ENCODE measurements around the gene ZBBX. TPM values are rescaled to one million over a fixed set of nuclear protein-coding genes. Genes with fewer than 3 reads are reported as not detected.

ZBBX gene
- total RNA-seq, 1 experiment from 2014 or later: not detected

DNA sequence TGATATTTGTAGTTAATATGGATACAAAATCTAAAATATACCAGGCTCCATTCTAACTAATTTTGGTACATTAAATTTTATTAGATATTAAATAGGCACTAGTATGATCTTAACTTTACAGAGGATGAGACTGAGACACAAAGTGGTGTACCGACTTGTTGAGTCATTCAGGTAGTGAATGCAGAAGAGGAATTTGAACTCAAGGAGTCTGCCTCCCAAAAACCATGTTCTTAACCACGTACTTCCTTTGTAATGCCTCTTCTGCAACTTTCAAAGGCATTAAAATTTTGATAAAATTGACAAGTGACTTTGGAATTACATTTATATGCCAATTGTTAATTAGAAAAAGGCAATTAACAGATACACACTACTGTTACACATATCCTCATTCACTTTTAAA lies 61.8 kb downstream of the ZBBX start:
- no peaks in the 10 kb centered on the region for H3K4me1 ChIP-seq (ENCODE audit: insufficient read depth, low read length, poor library complexity, severe bottlenecking)
- BruUV-seq (replicated peaks): no TSS peak
- DNase-seq (ENCODE audit: low spot score): no peak
- H3K27ac ChIP-seq (ENCODE audit: low read depth, low read length, poor library complexity, severe bottlenecking): no peak overlapping the region
- TF ChIP-seq EZH2 (IDR thresholded peaks at IDR 0.05; ENCODE audit: borderline replicate concordance, low read depth, low read length, poor library complexity, severe bottlenecking) (no peak), CTCF (conservative IDR thresholded peaks at IDR 0.05; ENCODE audit: low read depth, low read length) (no peak)
- H3K36me3 ChIP-seq (ENCODE audit: insufficient read depth, low read length, poor library complexity, severe bottlenecking): no peaks in the 10 kb centered on the region
- no peak overlapping the region for H3K4me3 ChIP-seq (ENCODE audit: low read depth, low read length, poor library complexity, severe bottlenecking)
- POLR2A ChIA-PET (ENCODE audit: low non-redundant PET): no interaction called here
- CTCF ChIA-PET: no interaction called here
- intact Hi-C loops (cut with micrococcal nuclease; ENCODE audit: unreplicated experiment): no loop called here
- no peaks in the 10 kb centered on the region for H3K9me3 ChIP-seq (ENCODE audit: low read depth, low read length, poor library complexity, severe bottlenecking)
- no peaks in the 10 kb centered on the region for H3K27me3 ChIP-seq (replicated peaks; ENCODE audit: insufficient read depth, low read depth, low read length, poor library complexity)

- Histone ChIP-seq H3K27me3 (replicated peaks; ENCODE audit: insufficient read depth, low read depth, low read length, poor library complexity) (no peaks in the 10 kb centered on the region), H3K4me3 (ENCODE audit: low read depth, low read length, poor library complexity, severe bottlenecking) (no peak overlapping the region), H3K27ac (ENCODE audit: low read depth, low read length, poor library complexity, severe bottlenecking) (no peak overlapping the region), H3K4me1 (ENCODE audit: insufficient read depth, low read length, poor library complexity, severe bottlenecking) (no peaks in the 10 kb centered on the region), H3K9me3 (ENCODE audit: low read depth, low read length, poor library complexity, severe bottlenecking) (no peaks in the 10 kb centered on the region), H3K36me3 (ENCODE audit: insufficient read depth, low read length, poor library complexity, severe bottlenecking) (no peaks in the 10 kb centered on the region)
- ChIA-PET POLR2A (ENCODE audit: low non-redundant PET) (no interaction called here), CTCF (no interaction called here)
- TF ChIP-seq CTCF (conservative IDR thresholded peaks at IDR 0.05; ENCODE audit: low read depth, low read length) (no peak), EZH2 (IDR thresholded peaks at IDR 0.05; ENCODE audit: borderline replicate concordance, low read depth, low read length, poor library complexity, severe bottlenecking) (no peak)
- no TSS peak for BruUV-seq (replicated peaks)
- no peak for DNase-seq (ENCODE audit: low spot score)
- intact Hi-C loops (cut with micrococcal nuclease; ENCODE audit: unreplicated experiment): no loop called here
Measured at GRCh38 chr3:167306319-167306718, 73.8 kb downstream of the ZBBX start.

DNA sequence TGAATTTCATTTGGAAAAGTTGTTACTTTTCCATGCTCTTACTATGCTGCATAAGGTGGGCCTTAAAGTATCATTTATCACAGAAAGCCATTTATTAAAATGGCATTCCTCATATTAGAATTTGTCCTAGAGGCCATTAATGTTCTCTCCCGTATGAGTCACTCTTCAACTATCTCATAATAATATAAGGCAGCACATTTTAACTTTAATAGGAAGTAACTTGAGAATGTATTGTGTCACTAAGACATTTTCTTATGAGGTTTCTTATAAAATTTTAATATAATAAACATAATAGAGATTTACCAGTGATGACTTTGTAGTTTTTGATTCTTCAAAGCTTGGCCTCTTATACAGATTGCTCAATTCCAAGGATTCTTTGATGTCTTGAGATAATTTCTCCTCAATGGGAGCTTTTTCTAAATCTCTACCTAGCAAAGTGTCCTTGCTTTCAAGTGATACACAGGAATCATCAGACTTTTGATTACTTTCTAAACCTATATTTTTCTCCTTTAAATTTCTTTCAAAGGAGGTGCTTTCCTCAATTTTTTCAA lies 74.7 kb downstream of the ZBBX start:
- no peaks in the 10 kb centered on the region for H3K4me1 ChIP-seq (ENCODE audit: insufficient read depth, low read length, poor library complexity, severe bottlenecking)
- POLR2A ChIA-PET (ENCODE audit: low non-redundant PET): no interaction called here
- no peak overlapping the region for H3K27ac ChIP-seq (ENCODE audit: low read depth, low read length, poor library complexity, severe bottlenecking)
- TF ChIP-seq EZH2 (IDR thresholded peaks at IDR 0.05; ENCODE audit: borderline replicate concordance, low read depth, low read length, poor library complexity, severe bottlenecking) (no peak), CTCF (conservative IDR thresholded peaks at IDR 0.05; ENCODE audit: low read depth, low read length) (no peak)
- no peak for DNase-seq (ENCODE audit: low spot score)
- H3K36me3 ChIP-seq (ENCODE audit: insufficient read depth, low read length, poor library complexity, severe bottlenecking): no peaks in the 10 kb centered on the region
- no peaks in the 10 kb centered on the region for H3K9me3 ChIP-seq (ENCODE audit: low read depth, low read length, poor library complexity, severe bottlenecking)
- H3K27me3 ChIP-seq (replicated peaks; ENCODE audit: insufficient read depth, low read depth, low read length, poor library complexity): no peaks in the 10 kb centered on the region
- BruUV-seq (replicated peaks): no TSS peak
- no peak overlapping the region for H3K4me3 ChIP-seq (ENCODE audit: low read depth, low read length, poor library complexity, severe bottlenecking)
- CTCF ChIA-PET: no interaction called here
- intact Hi-C loops (cut with micrococcal nuclease; ENCODE audit: unreplicated experiment): no loop called here
